Common myeloid progenitor, CD34-positive (primary cell): ENCODE measurements around the gene TESPA1.

ENCODE experiments used
- CTCF ChIA-PET: fragments of 350-600 bp; sonication (Branson Sonifier 250); formaldehyde crosslinking; loops from one replicate; lab custom pipeline; 2021; ENCODE audit warnings: antibody characterized with exemption; lab: Charles Lee
- POLR2A ChIA-PET: fragments of 350-600 bp; sonication (Branson Sonifier 250); formaldehyde crosslinking; loops from one replicate; lab custom pipeline; 2021; ENCODE audit warnings: antibody characterized with exemption; lab: Charles Lee
- DNase-seq, 3 donors: peaks; one replicate each; pipeline versions ENCODE4 v3.0.0 to v3.0.0-alpha.2; 2013
- H3K27ac ChIP-seq, 2 experiments: 1 replicate in 1 of 2; 2 replicates in 1 of 2; pipeline ENCODE4 v1.7.0; 2013; ENCODE audit warnings: inconsistent platforms in 2 of 2, low read length in 2 of 2, mild to moderate bottlenecking in 2 of 2, low read depth in 1 of 2, moderate library complexity in 1 of 2; ENCODE audit not compliant: severe bottlenecking in 2 of 2, insufficient read depth in 1 of 2, poor library complexity in 1 of 2
- H3K27me3 ChIP-seq, 5 experiments: replicated peaks in 2 of 5; 1 replicate in 3 of 5; 2 replicates in 2 of 5; pipeline versions ENCODE4 v1.6.1 to v1.7.0; 2013; ENCODE audit warnings: low read length in 4 of 5, mild to moderate bottlenecking in 2 of 5, moderate library complexity in 2 of 5, inconsistent platforms in 1 of 5; ENCODE audit not compliant: insufficient read depth in 5 of 5, control insufficient read depth in 4 of 5
- H3K36me3 ChIP-seq, 4 experiments: 1 replicate in 2 of 4; 2 replicates in 2 of 4; pipeline versions ENCODE4 v1.6.1 to v1.7.0; 2013; ENCODE audit warnings: low read length in 3 of 4, control low read depth in 1 of 4, mild to moderate bottlenecking in 1 of 4; ENCODE audit not compliant: control insufficient read depth in 4 of 4, insufficient read depth in 4 of 4
- H3K4me1 ChIP-seq, 4 experiments: 1 replicate in 3 of 4; 2 replicates in 1 of 4; pipeline versions ENCODE4 v1.6.1 to v1.7.1; 2013; ENCODE audit warnings: low read length in 3 of 4, mild to moderate bottlenecking in 3 of 4, control low read depth in 1 of 4, inconsistent platforms in 1 of 4, moderate library complexity in 1 of 4; ENCODE audit not compliant: control insufficient read depth in 4 of 4, insufficient read depth in 4 of 4; ENCODE audit errors: control extremely low read depth in 1 of 4
- H3K4me3 ChIP-seq, 7 experiments: 1 replicate in 4 of 7; 2 replicates in 3 of 7; pipeline versions ENCODE4 v1.5.1 to v1.7.0; 2013; ENCODE audit warnings: mild to moderate bottlenecking in 7 of 7, low read length in 6 of 7, moderate library complexity in 6 of 7, inconsistent platforms in 2 of 7, low read depth in 2 of 7, control low read depth in 1 of 7; ENCODE audit not compliant: insufficient read depth in 4 of 7, control insufficient read depth in 1 of 7; ENCODE audit errors: extremely low read depth in 1 of 7
- H3K9me3 ChIP-seq, 5 experiments: 1 replicate in 4 of 5; 2 replicates in 1 of 5; pipeline versions ENCODE4 v1.6.1 to v1.7.1; 2013; ENCODE audit warnings: low read length in 4 of 5, mild to moderate bottlenecking in 2 of 5, inconsistent platforms in 1 of 5, low read depth in 1 of 5, moderate library complexity in 1 of 5; ENCODE audit not compliant: control insufficient read depth in 4 of 5, insufficient read depth in 2 of 5; ENCODE audit errors: control extremely low read depth in 1 of 5
- WGBS: methylation state at CpG from one replicate; pipeline ENCODE4 v1.1.5; 2013; ENCODE audit not compliant: insufficient coverage; 5-methylcytosine and 5-hydroxymethylcytosine counted together

The TESPA1 gene

DNA sequence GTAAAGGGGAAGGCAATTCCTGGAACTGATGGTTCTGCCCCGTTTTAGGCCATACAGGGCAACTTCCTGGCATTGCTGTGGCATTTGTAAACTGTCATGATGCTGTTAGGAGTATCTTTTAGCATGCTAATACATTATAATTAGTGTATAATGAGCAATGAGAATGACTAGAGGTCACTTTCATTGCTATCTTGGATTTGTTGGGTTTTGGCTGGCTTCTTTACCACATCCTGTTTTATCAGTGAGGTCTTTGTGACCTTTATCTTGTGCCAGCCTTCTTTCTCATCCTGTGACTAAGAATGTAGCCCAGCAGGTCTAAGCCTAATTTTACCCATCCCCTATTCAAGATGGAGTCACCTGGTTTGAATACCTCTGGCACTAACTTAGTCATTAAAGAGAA, 51.2 kb downstream of the TESPA1 start:
- H3K27me3 ChIP-seq = no peaks in the 10 kb centered on the region
- peak in 2 of 3 donors; percentile 68 to 75 for DNase-seq
- H3K9me3 ChIP-seq = peaks cover 0 to 24% (median 15%) of the 10 kb centered on the region in 5 experiments
- WGBS = 17% methylated on average over 1 of the region's 1 CpG
- peaks cover 0 to 3% (median 0%) of the 10 kb centered on the region in 4 experiments for H3K36me3 ChIP-seq
- POLR2A ChIA-PET = no interaction called here
- CTCF ChIA-PET = interaction anchor here (0.6 kb wide), 1 partner anchor 24 kb away, joined by 3 read pairs; no protein-coding TSS in a partner anchor
- peaks cover 0 to 30% (median 23%) of the 10 kb centered on the region in 4 experiments for H3K4me1 ChIP-seq
- no peak overlapping the region for H3K4me3 ChIP-seq
- H3K27ac ChIP-seq = no peak overlapping the region

DNA sequence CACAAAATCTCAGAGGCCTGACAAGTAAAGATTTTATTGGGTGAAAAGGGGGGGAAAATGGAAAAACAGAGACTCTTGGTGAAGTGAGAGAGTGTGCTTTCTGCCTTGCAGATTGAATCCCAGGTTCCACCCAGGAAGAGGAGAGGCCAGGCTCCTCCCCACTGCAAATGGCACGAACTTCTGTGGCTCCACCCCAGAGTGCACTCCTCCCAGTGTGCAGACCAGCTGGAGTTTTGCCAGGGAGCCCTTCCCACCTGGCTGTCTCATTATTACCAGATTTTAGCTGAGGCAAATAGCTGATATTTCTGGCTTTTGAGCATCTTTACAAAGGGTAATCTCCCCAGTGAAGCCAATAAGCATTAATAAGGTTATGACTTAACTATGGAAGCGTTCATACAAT, 51.9 kb downstream of the TESPA1 start:
- Histone ChIP-seq H3K9me3 (peaks cover 0 to 24% (median 15%) of the 10 kb centered on the region in 5 experiments), H3K4me3 (no peak overlapping the region), H3K36me3 (peaks cover 0 to 3% (median 0%) of the 10 kb centered on the region in 4 experiments), H3K27me3 (no peaks in the 10 kb centered on the region), H3K27ac (no peak overlapping the region), H3K4me1 (peaks cover 0 to 30% (median 23%) of the 10 kb centered on the region in 4 experiments)
- DNase-seq = no peak
- WGBS = 86% methylated on average over 2 of the region's 2 CpGs
- ChIA-PET CTCF (interaction anchor here (0.6 kb wide), 1 partner anchor 25 kb away, joined by 3 read pairs; no protein-coding TSS in a partner anchor), POLR2A (no interaction called here)

DNA sequence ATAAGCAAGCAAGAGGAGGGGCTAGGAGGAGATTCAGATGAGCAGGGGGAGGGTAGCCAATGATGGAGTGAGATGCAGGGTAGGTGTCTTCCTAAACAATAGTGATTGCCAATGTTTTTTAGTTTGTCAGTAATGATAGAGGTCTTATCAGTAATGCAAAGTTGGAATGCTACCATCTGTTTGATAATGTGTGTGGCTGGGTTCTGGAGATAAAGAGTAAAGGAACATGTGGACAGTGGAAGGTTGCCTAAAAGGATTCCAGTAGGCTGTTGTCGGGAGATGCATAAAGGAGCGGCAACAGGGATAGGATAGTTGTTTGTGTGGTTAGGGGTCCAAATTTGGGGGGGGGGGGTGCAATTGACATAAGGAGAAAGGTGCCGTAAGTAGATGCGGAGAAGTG, 52.5 kb downstream of the TESPA1 start:
- no peak for DNase-seq
- WGBS = 93% methylated on average over 3 of the region's 4 CpGs
- POLR2A ChIA-PET = no interaction called here
- no peak overlapping the region for H3K4me3 ChIP-seq
- CTCF ChIA-PET = no interaction called here
- peaks cover 0 to 24% (median 15%) of the 10 kb centered on the region in 5 experiments for H3K9me3 ChIP-seq
- H3K27ac ChIP-seq = no peak overlapping the region
- H3K4me1 ChIP-seq = peaks cover 0 to 30% (median 23%) of the 10 kb centered on the region in 4 experiments
- peaks cover 0 to 3% (median 0%) of the 10 kb centered on the region in 4 experiments for H3K36me3 ChIP-seq
- H3K27me3 ChIP-seq = no peaks in the 10 kb centered on the region

DNA sequence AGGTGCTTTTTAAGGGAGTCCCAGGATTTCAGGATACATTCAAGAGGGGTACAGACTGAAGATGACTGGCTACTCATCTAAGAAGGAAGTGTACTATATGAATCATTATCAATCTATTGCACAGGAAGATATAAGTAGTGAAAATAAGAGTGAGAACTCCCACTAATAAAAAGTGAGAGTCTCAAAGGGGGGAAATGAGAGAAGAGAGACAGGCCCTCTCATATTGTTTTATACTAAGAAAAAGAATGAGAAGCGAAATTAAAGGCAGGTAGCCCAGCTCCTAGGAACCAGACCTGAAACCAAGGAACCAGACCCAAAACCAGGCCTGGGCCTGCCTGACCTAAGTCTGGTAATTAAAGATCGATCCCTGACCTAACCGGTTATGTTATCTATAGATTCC, 54.6 kb downstream of the TESPA1 start:
- no peak overlapping the region for H3K4me3 ChIP-seq
- 100% methylated on average over 2 of the region's 3 CpGs for WGBS
- peaks cover 0 to 3% (median 0%) of the 10 kb centered on the region in 4 experiments for H3K36me3 ChIP-seq
- peaks cover 0 to 24% (median 15%) of the 10 kb centered on the region in 5 experiments for H3K9me3 ChIP-seq
- POLR2A ChIA-PET = no interaction called here
- DNase-seq = no peak
- CTCF ChIA-PET = no interaction called here
- peaks cover 0 to 16% (median 11%) of the 10 kb centered on the region in 4 experiments for H3K4me1 ChIP-seq
- H3K27ac ChIP-seq = no peak overlapping the region
- no peaks in the 10 kb centered on the region for H3K27me3 ChIP-seq

DNA sequence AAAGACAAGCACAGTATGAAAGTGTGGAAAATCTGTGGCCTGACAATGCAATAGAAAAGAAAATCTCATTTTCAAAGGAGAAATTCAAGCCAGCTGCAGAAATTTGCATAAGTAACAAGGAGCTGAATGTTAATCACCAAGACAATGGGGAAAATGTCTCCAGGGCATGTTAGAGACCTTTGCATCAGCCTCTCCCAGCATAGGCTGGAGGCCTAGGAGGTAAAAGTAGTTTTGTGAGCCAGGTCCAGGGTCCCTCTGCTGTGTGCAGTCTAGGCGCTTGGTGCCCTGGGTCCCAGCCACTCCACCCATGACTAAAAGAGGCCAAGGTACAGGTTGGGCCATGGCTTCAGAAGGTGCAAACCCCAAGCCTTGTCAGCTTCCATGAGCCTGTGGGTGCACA, 58.3 kb downstream of the TESPA1 start:
- no peak overlapping the region for H3K27ac ChIP-seq
- no peaks in the 10 kb centered on the region for H3K4me1 ChIP-seq
- no peaks in the 10 kb centered on the region for H3K27me3 ChIP-seq
- 100% methylated on average over 1 of the region's 1 CpG for WGBS
- ChIA-PET CTCF (no interaction called here), POLR2A (no interaction called here)
- H3K36me3 ChIP-seq = no peaks in the 10 kb centered on the region
- no peak for DNase-seq
- peaks cover 0 to 20% (median 12%) of the 10 kb centered on the region in 5 experiments for H3K9me3 ChIP-seq
- H3K4me3 ChIP-seq = no peak overlapping the region

DNA sequence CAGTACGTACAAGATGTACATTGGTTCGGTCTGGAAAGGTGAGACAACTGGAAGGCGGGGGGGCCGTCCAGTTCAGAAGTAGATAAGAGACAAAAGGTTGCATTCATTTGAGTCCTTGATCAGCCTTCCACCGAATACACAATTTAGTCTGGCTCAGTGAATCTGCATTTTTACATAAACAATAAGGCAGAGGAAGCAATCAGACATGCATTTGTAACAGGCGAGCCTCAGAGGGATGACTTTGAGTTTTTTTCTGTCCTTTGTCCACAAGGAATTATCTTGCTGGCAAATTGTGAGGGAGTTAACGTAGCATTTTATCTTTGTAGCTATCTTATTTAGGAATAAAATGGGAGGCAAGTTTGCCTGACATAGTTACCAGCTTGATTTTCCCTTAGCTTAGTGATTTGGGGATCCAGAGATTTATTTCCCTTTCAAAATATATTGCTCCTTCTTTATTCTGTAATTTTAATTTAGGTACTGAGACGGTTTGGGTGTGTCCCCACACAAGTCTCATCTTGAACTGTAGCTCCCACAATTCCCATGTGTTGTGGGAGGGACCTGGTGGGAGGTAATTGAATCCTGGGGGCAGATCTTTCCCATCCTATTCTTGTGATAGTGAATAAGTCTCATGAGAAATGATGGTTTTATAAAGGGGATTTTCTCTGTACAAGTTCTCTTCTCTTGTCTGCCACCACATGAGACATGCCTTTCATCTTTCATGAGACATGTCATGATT, 59.4 kb downstream of the TESPA1 start:
- CTCF ChIA-PET = interaction anchor here (0.8 kb wide), 1 partner anchor 176 kb away, joined by 3 read pairs; no protein-coding TSS in a partner anchor
- Histone ChIP-seq H3K36me3 (no peaks in the 10 kb centered on the region), H3K27ac (no peak overlapping the region), H3K4me3 (no peak overlapping the region), H3K27me3 (no peaks in the 10 kb centered on the region), H3K4me1 (no peaks in the 10 kb centered on the region), H3K9me3 (peaks cover 0 to 13% (median 7%) of the 10 kb centered on the region in 5 experiments)
- no peak for DNase-seq
- POLR2A ChIA-PET = no interaction called here
- WGBS = 82% methylated on average over 6 of the region's 8 CpGs

DNA sequence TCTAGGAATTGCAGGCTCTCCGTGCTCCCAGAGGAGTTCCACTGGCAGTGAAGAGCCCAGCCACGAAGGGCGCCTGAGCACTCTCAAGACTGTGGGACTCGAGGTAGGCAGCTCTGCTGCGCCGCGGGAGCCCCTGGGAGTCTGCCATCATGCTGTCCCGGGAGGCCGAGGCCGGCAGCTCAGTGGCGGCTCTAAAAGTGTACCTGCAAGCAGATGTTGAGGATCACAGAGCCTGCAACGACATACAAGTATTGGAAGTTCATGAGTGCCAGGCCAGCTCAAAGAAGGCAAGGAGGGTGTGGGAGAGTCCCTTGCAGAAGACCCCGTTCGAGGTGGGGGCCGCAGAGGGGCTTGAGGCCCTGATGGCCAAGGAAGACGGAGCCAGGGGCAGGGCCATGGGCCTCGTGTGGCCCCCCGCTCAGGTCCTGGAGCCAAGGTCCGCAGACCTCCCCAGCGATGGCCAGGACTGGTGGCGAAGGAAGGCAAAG, 67.5 kb downstream of the TESPA1 start:
- no peak overlapping the region for H3K27ac ChIP-seq
- ChIA-PET POLR2A (no interaction called here), CTCF (no interaction called here)
- no peaks in the 10 kb centered on the region for H3K27me3 ChIP-seq
- H3K4me1 ChIP-seq = no peaks in the 10 kb centered on the region
- peaks cover 0 to 3% (median 0%) of the 10 kb centered on the region in 5 experiments for H3K9me3 ChIP-seq
- 94% methylated on average over 17 of the region's 21 CpGs for WGBS
- no peaks in the 10 kb centered on the region for H3K36me3 ChIP-seq
- no peak for DNase-seq
- no peak overlapping the region for H3K4me3 ChIP-seq
